NOMO-1 treated with dmso at 0.1 percent for 144 hours (cell line): ENCODE data around the gene SLC1A2.

Experiments used
- DNase-seq: peaks from one replicate; lab custom pipeline; 2025; ENCODE audit not compliant: unreplicated experiment; lab: John Stamatoyannopoulos, UW

The SLC1A2 gene

DNA sequence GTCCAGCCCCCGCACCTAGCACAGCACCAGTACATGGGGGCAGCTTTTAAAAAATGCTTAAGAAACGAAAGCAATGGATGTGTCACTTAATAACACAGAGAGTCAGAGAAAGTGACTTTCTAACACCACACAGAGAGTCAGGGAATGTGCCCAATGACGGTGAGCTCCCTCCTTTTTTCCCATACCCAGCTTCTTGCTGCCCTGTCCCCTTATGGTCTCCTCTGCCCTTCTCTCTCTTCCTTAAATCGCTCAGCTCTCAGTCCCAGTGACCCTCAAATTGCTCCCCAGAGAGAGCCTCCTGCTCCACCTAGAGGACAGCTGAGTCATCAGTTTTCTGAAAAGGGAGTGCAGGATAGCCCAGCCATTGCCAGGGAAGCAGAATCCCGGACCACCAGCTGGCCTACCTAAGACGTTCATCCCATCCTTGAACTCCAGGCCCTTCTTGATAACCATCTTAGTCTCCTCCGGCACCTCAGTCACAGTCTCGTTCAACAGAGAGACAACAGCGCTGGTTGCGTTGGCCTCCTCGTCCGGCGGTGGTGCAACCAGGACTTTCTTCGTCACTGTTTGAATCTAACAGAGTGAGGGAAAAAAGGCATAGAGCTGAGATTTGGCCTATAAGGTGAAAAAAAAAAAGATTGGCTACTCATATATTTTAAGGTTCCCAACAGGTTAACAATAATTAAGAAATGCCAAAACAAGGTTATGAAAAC lies 113.5 kb downstream of the SLC1A2 start:
- no peak for DNase-seq

DNA sequence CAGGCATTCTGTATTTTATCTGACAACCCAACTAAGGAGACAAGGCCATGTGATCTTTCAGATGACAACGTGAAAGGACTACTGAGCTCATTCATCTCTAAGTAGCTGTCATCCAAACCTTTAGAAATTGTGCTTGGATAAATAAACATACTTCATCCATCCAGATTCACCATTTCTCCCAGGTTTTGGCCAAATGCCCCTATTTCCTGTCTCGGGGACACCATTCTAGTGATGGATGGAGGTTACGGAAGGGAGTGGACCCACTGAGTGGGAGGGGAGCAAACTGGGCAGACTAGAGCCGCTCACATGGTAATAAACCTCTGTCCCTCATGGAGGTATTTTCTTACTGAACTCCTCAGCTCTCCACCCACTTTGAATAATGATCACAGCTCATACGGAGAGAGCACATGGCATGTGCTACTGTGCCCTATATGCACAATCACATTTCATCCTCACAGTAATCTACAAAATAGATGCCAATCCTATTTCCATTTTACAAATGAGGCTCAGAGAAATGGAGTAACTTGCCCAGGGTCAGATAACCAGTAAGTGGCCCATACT lies 114.4 kb downstream of the SLC1A2 start:
- no peak for DNase-seq

DNA sequence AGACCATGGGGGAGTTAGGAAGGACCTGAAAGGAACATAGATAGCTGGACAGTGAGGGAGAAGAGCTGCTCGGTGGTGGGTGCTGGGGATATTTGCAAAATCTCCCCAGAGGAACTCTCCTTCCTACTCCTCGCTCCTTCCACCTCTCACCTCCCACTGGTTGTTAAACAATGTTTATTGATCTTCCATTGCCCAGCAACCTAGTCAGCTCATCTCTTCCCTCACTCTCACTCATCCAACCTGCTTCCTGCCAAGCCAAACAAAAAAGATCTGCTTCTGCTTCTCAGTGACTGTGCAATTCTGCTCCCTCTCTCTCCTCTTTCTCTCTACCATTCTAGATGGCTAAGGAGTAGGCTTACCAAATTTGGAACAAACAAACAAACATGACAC lies 115.0 kb downstream of the SLC1A2 start:
- DNase-seq = peak; percentile 41

DNA sequence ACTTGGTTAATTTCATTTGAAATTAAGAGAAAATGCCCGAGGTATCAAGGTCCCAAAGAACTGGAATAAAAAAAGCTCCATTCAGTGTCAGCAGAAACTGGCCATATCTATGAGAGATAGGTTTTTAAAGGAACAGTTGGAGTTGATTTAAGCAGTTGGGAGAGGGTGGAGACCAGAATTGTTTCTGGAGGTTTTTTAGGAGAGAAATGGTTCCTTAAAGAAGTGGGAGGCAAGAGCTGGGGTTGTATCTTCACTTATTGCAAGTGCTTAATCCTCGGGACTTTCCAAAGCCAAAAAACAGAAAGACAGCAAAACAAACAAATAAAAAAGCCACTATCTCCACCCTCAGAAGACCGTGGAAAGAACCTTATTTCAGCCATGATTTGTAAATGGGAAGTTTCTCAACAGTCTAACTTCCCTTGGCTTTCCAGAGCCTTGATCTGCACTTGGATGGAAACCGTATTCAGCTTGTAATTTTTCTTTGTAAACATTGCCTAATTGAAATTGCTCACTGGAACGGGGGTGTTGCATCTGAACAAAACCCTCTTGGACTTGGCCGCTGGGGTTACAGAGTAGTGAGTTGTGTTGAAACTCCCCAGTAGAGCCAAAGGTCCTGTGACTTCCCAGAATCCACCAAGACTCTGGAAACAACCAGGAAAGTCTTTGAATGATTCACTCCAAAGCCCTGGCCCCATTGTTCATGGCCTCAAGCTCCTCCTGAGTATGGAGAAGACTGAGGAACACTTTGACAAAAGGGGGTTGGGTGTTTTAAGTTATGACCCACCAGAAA lies 115.6 kb downstream of the SLC1A2 start:
- no peak for DNase-seq

DNA sequence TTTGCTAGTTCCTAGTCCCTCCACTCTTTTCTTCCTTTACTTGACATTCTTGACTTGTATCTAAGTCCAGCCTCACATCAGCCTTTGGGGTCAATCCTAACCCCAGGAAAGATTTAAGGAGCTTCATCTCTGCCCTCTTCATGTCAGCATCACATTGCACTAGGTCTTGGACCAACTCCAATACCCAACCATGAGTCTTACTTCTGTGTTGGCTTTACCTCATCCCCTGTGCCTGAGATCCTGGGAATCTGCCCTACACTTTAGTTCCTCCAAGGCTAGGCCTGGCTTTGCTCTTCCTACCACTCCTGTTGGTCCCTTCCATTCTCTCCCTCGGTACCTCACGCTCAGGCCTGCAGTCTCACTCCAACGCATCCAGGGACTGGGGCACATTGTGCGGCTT lies 117.0 kb downstream of the SLC1A2 start:
- no peak for DNase-seq

DNA sequence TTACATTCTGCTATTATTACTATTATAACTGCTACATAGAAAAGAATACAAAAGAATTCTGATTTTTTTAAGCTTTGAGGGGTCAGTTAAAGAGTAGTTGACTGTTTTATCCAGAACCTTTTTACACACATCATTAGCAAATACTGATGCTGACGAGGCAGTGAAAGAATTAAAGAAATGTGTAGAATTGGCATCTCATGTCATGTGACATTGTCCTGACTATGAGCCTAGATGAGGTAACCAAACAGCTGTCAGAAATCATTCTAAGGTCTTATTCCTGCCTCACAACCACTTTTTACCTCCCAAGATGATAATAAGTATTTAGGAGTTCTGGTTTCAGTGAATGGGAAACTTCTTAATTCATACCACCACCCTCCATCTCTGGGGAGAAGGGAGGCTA lies 121.0 kb downstream of the SLC1A2 start:
- no peak for DNase-seq

DNA sequence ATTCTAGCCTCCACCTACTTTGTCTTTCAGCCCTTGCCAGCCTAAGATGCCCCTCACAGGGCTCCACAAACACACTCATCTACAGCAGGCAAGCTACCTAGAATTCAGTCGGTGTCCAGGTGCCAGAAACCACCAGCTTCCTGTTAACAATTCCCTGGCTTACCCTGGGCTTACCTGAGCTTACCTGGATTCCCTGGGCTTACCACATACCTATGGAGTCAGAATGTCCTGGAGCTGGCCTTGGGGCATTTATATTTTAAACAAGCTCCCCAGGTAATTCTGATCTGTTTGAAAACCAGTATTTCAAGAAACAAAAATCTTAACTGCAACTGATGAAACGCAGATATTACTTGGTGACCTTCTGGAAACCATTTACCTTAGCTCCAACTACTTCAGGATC lies 123.6 kb downstream of the SLC1A2 start:
- no peak for DNase-seq

DNA sequence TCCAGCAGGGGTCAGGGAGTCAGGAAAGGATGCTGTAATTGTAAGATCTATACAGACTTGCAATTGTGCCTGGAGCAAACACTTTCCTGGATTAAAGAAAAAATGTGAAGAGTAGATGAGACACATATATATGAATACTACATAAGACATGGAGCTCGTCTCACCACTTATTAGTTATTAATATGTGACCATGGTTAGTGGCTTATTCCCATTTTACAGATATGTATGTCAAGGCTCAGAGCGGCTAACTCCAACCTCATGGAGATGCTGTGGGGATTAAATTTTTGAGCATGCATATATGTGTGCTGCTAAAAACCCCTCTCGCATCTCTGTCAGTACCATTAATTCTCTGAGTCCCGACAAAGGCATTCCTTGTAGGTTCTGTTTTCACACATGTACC lies 125.7 kb downstream of the SLC1A2 start:
- DNase-seq = no peak

DNA sequence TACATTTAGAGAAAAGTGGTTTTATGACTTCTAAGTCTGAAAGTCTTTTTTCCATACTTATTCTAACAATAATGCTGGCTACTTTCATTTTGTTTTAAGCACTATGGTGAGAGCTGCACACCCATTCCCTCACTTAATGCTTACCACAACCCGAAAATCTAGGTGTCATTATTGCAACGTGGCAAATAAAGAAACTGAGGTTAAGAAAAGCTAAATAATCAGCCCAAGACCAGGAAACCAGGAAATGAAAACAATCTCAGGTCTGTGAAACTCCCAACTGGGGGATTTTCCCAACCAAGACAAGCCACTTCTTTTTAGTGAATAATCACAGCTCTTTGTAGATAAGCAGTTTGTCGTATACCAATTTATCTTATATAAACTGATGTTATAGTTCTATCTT lies 126.3 kb downstream of the SLC1A2 start:
- no peak for DNase-seq

DNA sequence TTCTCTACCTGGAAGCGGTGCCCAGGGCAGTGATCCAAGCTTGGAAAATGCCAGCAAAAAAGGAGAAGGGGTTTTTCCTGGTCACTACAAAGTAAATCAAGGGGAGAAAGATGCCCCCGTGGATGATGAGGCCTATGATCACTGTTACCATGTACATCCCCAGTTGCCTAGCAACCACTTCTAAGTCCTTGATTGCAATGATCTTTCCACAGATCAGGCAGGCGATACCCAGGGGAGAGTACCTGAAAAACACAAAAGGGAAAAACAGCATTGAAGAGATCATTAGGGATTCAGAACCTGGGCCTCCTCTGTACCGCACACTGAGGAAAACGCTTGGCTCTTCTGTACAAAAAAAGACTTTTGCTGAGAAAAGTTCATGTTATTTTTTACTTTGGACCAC lies 127.1 kb downstream of the SLC1A2 start:
- no peak for DNase-seq

DNA sequence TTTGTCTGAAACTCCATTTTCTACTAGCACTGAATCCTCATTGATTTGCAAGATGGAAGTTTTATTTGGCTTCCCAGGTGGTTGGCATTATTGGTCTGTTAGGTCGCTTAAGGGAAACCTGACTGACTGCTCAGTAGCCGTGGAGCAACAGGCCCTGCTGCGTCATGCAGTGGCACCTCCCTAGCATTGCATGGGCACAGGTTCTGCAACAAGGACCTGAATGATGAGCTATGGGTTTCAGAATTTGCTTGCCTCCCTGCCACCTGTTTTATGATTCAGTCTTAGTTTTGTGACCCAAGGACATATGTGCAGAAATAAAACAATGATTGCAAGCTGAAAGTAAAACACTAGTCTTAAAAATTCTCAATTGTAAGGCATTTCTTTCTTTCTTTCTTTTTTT lies 128.5 kb downstream of the SLC1A2 start:
- DNase-seq = no peak

DNA sequence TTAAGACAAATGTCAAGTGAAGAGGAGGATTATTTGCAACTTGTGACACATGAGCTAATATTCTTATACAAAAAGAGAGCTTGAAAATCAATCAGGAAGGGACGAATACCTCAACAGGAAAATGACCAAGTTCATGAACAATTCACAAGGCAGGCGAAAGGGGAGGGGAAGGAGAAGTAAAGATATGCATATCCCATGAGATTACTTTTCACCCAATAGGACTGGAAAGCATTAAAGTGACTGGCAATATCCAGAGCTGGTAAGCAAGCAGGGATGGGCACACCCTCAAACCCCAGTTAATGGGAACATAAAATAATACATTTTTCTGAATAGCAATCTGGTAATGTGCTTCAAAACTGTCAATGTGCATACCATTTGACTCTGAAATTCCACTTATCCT lies 129.5 kb downstream of the SLC1A2 start:
- DNase-seq = no peak

DNA sequence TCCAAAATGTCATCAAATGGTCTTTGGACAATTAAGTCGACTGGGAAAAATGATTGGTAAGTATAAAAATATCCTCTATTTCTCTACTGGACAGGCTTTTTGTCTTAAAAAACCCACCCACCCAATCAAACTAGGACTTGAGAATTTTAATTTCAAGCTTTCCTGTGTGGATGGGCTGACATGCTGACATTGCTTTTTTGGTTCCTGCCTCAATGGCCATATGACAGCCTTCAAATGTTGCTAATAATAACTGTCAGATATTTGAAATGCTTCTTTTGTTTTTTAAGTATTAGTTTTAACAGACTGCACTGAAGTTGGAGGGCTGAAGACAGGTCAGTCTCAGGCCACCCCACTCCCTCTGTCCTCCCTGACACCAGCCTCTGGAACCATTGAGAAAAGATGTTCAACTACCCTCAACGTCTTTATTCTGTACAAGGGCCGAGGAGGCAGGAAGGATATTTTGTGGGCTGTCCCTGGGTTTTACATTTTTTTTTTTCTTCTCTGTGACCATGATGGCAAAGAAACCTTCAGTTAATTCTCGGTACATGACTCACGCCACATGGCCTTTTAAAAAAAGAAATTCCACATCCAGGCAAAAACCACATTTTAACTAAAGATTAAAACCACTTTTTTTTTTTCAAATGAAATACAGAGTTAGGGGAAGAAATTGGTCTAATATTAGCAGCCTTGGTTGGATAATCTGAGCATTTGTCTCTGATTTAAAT lies 130.4 kb downstream of the SLC1A2 start:
- DNase-seq = no peak

DNA sequence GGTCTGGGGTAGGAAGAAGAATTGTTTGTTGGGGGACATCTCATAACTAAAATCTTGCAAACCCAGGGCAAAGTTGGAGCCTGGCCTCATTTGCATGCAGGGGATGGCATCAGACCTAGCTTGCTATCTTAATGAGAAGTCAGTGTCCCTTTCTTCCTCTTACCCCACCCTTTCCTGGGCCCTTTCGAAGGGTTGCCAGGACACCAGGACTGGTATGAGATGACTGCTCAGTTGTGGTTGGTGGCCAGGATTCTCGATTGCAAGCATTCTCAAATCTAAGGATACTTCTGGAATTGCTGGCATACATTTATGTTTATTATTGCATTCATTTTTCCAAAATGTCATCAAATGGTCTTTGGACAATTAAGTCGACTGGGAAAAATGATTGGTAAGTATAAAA lies 131.0 kb downstream of the SLC1A2 start:
- no peak for DNase-seq

DNA sequence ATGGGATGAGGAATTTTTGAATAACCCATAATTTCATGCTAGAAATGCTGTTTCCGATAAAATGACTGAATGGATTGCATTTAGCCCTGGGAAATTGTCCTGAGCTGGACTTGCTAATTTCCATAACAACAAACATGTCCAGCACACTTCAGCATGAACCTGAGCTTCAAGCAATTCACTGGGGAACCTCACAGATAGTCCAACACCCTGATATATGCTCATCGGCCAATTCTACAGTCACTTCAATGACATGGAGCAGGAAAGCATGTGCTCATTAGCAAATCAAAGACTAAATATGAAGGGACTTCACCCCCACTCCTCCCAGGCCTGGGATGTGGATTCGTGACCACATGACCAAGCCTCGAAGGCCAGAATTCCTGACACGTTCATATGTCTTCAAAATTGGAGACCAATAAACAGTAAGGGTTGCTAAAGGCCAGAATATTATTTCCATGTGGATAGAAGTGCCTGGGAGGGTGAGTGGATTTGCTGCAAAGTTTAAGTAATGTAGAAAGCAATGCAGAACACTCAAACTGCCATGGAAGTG lies 131.9 kb downstream of the SLC1A2 start:
- no peak for DNase-seq

DNA sequence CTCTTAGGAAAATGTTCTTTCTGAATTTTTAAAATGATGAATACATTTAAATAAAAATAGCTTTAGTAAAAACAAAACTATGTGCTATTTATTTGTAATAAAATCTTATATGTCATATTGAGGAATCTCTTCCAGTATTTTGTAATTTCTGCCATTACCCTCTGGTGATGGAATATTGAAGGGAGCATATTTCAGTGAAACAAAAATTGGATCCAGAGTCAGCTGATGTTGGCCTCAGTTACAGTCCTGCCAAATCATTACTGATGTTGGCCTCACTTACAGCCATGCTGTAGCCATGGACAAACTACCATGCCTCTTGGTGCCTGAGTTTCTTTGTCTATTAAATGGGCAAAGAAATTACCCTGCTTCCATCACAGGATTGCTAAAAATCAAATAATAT lies 133.2 kb downstream of the SLC1A2 start:
- DNase-seq = no peak

DNA sequence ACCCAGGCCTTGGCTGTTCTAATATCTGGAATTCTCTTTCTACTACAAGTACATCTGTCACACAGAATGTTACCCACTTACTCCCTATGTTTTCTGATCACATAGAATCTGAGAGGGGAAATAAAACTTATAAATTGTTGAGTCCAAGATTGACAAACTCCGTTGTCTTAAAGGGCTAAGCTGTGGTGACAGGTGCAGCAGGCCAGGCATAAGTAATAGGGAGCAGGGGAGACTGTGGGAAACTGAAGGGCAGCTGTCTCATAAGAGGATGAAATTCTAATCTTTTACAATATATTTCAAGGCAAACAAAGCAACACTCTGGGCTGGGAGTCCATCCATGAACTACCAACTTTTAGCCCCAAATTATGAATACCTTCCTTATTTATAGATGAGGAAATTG lies 133.9 kb downstream of the SLC1A2 start:
- no peak for DNase-seq

DNA sequence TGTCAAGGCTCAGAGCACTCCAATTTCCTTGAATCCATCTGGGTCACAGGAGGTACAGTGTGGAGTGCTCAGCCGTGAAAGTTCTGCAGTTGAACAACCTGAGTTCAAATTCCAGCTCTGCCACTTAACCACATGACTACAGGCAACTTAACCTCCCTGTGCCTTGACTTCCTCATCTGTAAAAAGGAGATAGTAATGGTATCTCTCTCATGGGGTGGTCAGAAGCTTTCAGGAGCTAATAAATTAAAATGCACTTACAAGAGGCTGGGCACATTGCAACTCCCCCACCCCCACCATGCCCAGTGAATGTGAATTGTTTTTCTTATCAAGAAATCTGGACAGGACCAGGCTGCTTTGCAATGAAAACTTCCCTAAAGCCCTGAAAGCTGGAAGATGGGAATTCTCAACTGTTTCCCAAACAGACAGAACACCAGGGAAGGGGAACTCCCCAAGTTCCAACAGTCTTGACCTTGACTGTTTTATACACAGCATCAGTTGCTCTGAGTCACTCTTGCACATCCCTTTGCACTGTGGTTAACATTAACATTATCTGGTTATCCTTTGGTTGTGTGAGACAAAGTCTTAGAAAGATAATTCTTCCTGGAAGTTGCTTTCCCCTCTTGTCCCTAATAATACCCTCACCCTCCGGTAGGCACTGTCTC lies 137.0 kb downstream of the SLC1A2 start:
- DNase-seq = no peak

DNA sequence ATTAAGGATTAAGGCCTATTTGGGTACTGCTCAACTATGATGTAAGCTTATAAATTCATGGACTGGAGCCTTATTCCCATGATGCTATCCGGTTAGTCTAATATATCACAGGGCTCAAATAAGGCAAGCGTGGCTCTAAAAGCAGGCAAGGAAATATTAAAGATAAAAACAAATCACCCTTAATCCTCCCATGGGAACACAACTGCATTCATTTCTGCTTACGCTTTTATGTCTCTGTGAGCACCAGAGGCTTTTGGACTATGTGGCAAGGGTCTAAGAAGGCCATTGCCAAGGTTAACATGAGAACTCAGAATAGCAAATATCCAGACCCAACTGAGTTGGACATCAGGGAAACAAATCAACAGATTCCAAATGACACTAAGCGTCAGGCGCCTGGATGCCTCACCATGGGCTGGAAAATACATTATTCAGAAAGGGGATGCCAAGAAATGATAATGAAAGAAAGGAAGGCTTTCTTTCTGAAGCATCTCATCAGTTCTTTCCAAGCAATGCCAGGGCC lies 138.1 kb downstream of the SLC1A2 start:
- no peak for DNase-seq

DNA sequence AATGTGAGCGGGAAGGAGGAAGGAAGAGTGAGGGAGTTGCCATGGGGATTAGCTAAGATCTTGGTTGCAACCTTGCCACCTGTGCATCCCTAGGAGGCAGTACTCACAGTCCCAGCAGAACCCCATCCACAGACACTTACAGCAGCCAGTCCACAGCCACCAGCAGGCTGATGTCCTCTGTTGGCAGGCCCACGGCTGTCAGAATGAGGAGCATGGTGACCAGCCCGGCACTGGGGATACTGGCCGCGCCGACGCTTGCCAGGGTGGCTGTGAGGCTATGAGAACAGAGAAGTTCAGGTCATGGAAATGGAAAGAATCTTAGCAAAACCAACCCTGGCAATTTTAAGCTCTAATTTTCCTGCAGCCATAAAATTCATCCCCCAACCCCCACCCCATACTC lies 138.6 kb downstream of the SLC1A2 start:
- no peak for DNase-seq

DNA sequence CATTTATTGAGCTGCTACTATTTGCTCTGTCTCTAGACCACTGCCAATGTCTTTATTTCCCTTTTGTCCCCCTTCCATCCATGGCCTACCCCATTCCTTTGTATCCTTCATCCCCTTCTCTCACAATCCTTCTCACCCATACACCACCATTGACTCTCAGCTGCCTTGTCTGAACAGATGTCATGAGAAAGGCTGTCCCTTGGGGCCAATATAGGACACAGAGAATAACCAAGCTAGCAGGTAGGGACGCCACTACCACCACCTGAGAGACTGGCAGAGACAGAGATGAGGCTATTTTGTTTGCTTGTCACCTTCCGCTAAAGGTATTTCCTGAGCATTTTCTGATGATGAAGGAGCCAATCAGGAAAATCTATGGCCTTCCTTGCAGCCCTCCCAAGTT lies 141.5 kb downstream of the SLC1A2 start:
- DNase-seq = no peak
